Frontal cortex (tissue), 4 donors: Measurements from ENCODE around the gene PRSS1. TPM values are rescaled to one million over a fixed set of nuclear protein-coding genes. Genes with fewer than 3 reads are reported as not detected.
"Not testable (repeated sequence)": the region's sequence is repeated elsewhere in the genome, so short reads cannot be mapped to it uniquely, and the experiment has no call there.

Source experiments
- DNase-seq, 2 donors: peaks; one replicate each; pipeline ENCODE4 v3.0.0; 2012; ENCODE audit warnings: low spot score in 2 of 2
- FAIRE-seq: peaks from 2 replicates; lab custom pipeline; 2012; peaks lifted over from hg19 to GRCh38; lab: Jason Lieb, UNC
- total RNA-seq: library from RNA; depleted of rRNA; stranded (reverse); fragments of >200 nt; gene quantifications from one replicate; pipeline ENCODE4 v1.2.3, GENCODE V29; 2014
- donor health status: control.
- donor health status: control.
- donor health status: control.

PRSS1 gene
- not detected for total RNA-seq

GRCh38 chr7:142749218-142749993, at the start of gene PRSS1:
TSS of gene PRSS1 (plus strand) at chr7:142749472. CDS start at chr7:142749485, 13 bp downstream.
- DNase-seq (no peak), FAIRE-seq (no peak)

- FAIRE-seq, DNase-seq: not testable (repeated sequence)
These were observed 48.3 kb upstream of the PRSS1 start for GRCh38 chr7:142700935-142701334.

- FAIRE-seq, result no peak
These were observed 45.5 kb upstream of the PRSS1 start for GRCh38 chr7:142703655-142704305.

GRCh38 chr7:142708726-142709125, 40.5 kb upstream of the PRSS1 start:
- not testable (repeated sequence) for FAIRE-seq, DNase-seq

More at GRCh38 chr7:142703655-142704305, 45.5 kb upstream of the PRSS1 start:
- no peak for DNase-seq

GRCh38 chr7:142709921-142710320, 39.4 kb upstream of the PRSS1 start:
- FAIRE-seq, result no peak
- no peak for DNase-seq

- no peak for DNase-seq
- no peak for FAIRE-seq
These were observed 38.1 kb upstream of the PRSS1 start for GRCh38 chr7:142711196-142711595.

- DNase-seq (no peak), FAIRE-seq (no peak)
These were observed 37.3 kb upstream of the PRSS1 start for GRCh38 chr7:142711746-142712616.

GRCh38 chr7:142712617-142712957, 36.7 kb upstream of the PRSS1 start:
- DNase-seq, result no peak
- no peak for FAIRE-seq

- FAIRE-seq, result no peak
- DNase-seq, result no peak
These were observed 34.9 kb upstream of the PRSS1 start for GRCh38 chr7:142714375-142714774.

GRCh38 chr7:142716596-142716995, 32.7 kb upstream of the PRSS1 start:
- no peak for DNase-seq
- no peak for FAIRE-seq

GRCh38 chr7:142717453-142717852, 31.8 kb upstream of the PRSS1 start:
- FAIRE-seq (no peak), DNase-seq (no peak)

GRCh38 chr7:142718313-142718712, 31.0 kb upstream of the PRSS1 start:
- no peak for FAIRE-seq
- DNase-seq, result no peak

- DNase-seq (no peak), FAIRE-seq (no peak)
These were observed 29.0 kb upstream of the PRSS1 start for GRCh38 chr7:142720172-142720773.

GRCh38 chr7:142720986-142721385, 28.3 kb upstream of the PRSS1 start:
- DNase-seq (no peak), FAIRE-seq (no peak)

GRCh38 chr7:142722248-142722794, 27.0 kb upstream of the PRSS1 start:
- FAIRE-seq (no peak), DNase-seq (no peak)

- DNase-seq (no peak), FAIRE-seq (no peak)
These were observed 16.0 kb upstream of the PRSS1 start for GRCh38 chr7:142733271-142733670.

GRCh38 chr7:142739923-142740492, 9.3 kb upstream of the PRSS1 start:
- DNase-seq (no peak), FAIRE-seq (no peak)

GRCh38 chr7:142740786-142741185, 8.5 kb upstream of the PRSS1 start:
- FAIRE-seq (no peak), DNase-seq (no peak)

- not testable (repeated sequence) for DNase-seq, FAIRE-seq
These were observed 7.3 kb upstream of the PRSS1 start for GRCh38 chr7:142741932-142742331.
